HepG2 (cell line): ENCODE measurements around the gene JMJD8. TPM values are rescaled to one million over a fixed set of nuclear protein-coding genes. Genes with fewer than 3 reads are reported as not detected.
A peak's percentile ranks its signal among the peaks of the same experiment; 100 is the strongest.

Source experiments
- GPN1 ChIP-seq: sonication (generic); formaldehyde crosslinking; IDR thresholded peaks from 2 replicates; pipeline ENCODE4 v1.5.1; 2020; ENCODE audit warnings: missing genetic modification reagents, borderline replicate concordance
- LCORL ChIP-seq, 2 experiments: fragments of 450-650 bp in 1 of 2; sonication (generic) in 1 of 2; formaldehyde crosslinking in 1 of 2; IDR thresholded peaks; 2 replicates each; pipeline versions ENCODE4 v1.5.0 to v1.6.1; 2017 to 2020; ENCODE audit warnings: antibody characterized with exemption in 1 of 2, missing genetic modification reagents in 1 of 2
- MATR3 ChIP-seq: sonication (generic); formaldehyde crosslinking; IDR thresholded peaks from 2 replicates; pipeline ENCODE4 v1.4.0; 2020; ENCODE audit warnings: missing genetic modification reagents
- MLLT10 ChIP-seq: sonication (generic); formaldehyde crosslinking; IDR thresholded peaks from 2 replicates; pipeline ENCODE4 v1.4.0; 2020; ENCODE audit warnings: missing genetic modification reagents
- MXD1 ChIP-seq: sonication (generic); formaldehyde crosslinking; IDR thresholded peaks from 2 replicates; pipeline ENCODE4 v1.4.0; 2020; ENCODE audit warnings: mild to moderate bottlenecking, missing genetic modification reagents
- PAX8 ChIP-seq: sonication (generic); formaldehyde crosslinking; IDR thresholded peaks from 2 replicates; pipeline ENCODE4 v1.8.0; 2022; ENCODE audit warnings: mild to moderate bottlenecking, missing genetic modification reagents, borderline replicate concordance
- POGK ChIP-seq: sonication (generic); formaldehyde crosslinking; conservative IDR thresholded peaks from 2 replicates; pipeline ENCODE4 v1.8.0; 2022; ENCODE audit warnings: mild to moderate bottlenecking, moderate library complexity, missing genetic modification reagents
- TFE3 ChIP-seq: IDR thresholded peaks from 2 replicates; pipeline ENCODE4 v1.6.1; 2016
- ZFY ChIP-seq: sonication (generic); formaldehyde crosslinking; IDR thresholded peaks from 2 replicates; pipeline ENCODE4 v1.4.0; 2020; ENCODE audit warnings: missing genetic modification reagents
- ZNF12 ChIP-seq: sonication (generic); formaldehyde crosslinking; IDR thresholded peaks from 2 replicates; pipeline ENCODE4 v1.5.0; 2020; ENCODE audit warnings: missing genetic modification reagents
- ZNF337 ChIP-seq: sonication (generic); formaldehyde crosslinking; IDR thresholded peaks from 2 replicates; pipeline ENCODE4 v1.5.1; 2020; ENCODE audit warnings: missing genetic modification reagents, low read depth, mild to moderate bottlenecking, borderline replicate concordance
- ZNF350 ChIP-seq: sonication (generic); formaldehyde crosslinking; IDR thresholded peaks from 2 replicates; pipeline ENCODE4 v1.4.0; 2020; ENCODE audit warnings: mild to moderate bottlenecking, low read depth, missing genetic modification reagents, borderline replicate concordance
- ZNF362 ChIP-seq: sonication (generic); formaldehyde crosslinking; IDR thresholded peaks from 2 replicates; pipeline ENCODE4 v1.4.0; 2020; ENCODE audit warnings: missing genetic modification reagents, mild to moderate bottlenecking, borderline replicate concordance
- ZNF619 ChIP-seq: sonication (generic); formaldehyde crosslinking; IDR thresholded peaks from 2 replicates; pipeline ENCODE4 v1.4.0; 2020; ENCODE audit warnings: mild to moderate bottlenecking, missing genetic modification reagents
- ZNF629 ChIP-seq: sonication (generic); formaldehyde crosslinking; conservative IDR thresholded peaks from 2 replicates; pipeline ENCODE4 v1.5.0; 2020; ENCODE audit warnings: missing genetic modification reagents
- ZNF674 ChIP-seq: sonication (generic); formaldehyde crosslinking; IDR thresholded peaks from 2 replicates; pipeline ENCODE4 v1.5.0; 2020; ENCODE audit warnings: low read depth, mild to moderate bottlenecking, missing genetic modification reagents
- ZSCAN21 ChIP-seq: sonication (generic); formaldehyde crosslinking; IDR thresholded peaks from 2 replicates; pipeline ENCODE4 v1.8.0; 2022; ENCODE audit warnings: mild to moderate bottlenecking, missing genetic modification reagents, moderate library complexity, borderline replicate concordance
- polyA plus RNA-seq, 8 experiments: library from polyadenylated mRNA; depleted of rRNA in 3 of 8; stranded (reverse) in 7 of 8; unstranded in 1 of 8; fragments of >200 nt; fragmentation: Illumina TruSeq in 4 of 8; extraction: Trizol in 4 of 8; gene quantifications; 2 replicates each; pipeline versions ENCODE4 v1.2.1 to v1.2.3, GENCODE V29; 2011 to 2016; ENCODE audit warnings: low read depth in 4 of 8, missing spikeins in 1 of 8, mixed read lengths in 1 of 8; ENCODE audit not compliant: insufficient read depth in 1 of 8
- total RNA-seq, 5 experiments: library from RNA; depleted of rRNA; stranded (reverse); fragments of >200 nt; fragmentation: Illumina TruSeq; extraction: Trizol; gene quantifications; 2 replicates each; pipeline ENCODE4 v1.2.3, GENCODE V29; 2016; ENCODE audit warnings: low read depth in 1 of 5

The JMJD8 gene
- total and polyA plus RNA-seq, 2 of the 13 experiments (the other 11 are each of a cell fraction or from before 2014, with no cell fraction given): 2.6 to 11.8 TPM

GRCh38 chr16:642189-643049, 41.7 kb downstream of the JMJD8 start (continued):
- TF ChIP-seq POGK (CRISPR knock-in tag): peak; percentile 71
- TF ChIP-seq MLLT10 (CRISPR knock-in tag): no peak
- TF ChIP-seq ZSCAN21: peak; percentile 42; the same call in 1 of the 2 replicates
- TF ChIP-seq PAX8 (CRISPR knock-in tag): no peak
- TF ChIP-seq TFE3 (CRISPR knock-in tag): peak; percentile 60; the same call in 1 of the 2 replicates
- no peak for TF ChIP-seq ZNF337 (CRISPR knock-in tag)
- no peak for TF ChIP-seq LCORL (IDR thresholded peaks at IDR 0.05)
- peak; percentile 68 for TF ChIP-seq LCORL (CRISPR knock-in tag; IDR thresholded peaks at IDR 0.05)
- no peak for TF ChIP-seq MATR3 (CRISPR knock-in tag)
- TF ChIP-seq ZNF12: no peak
- TF ChIP-seq ZFY (CRISPR knock-in tag): peak; percentile 76
- no peak for TF ChIP-seq ZNF350
- TF ChIP-seq ZNF629 (CRISPR knock-in tag): no peak
- peak; percentile 79 for TF ChIP-seq MXD1 (CRISPR knock-in tag)
- TF ChIP-seq GPN1 (CRISPR knock-in tag): no peak
- no peak for TF ChIP-seq ZNF619
- no peak for TF ChIP-seq ZNF362 (CRISPR knock-in tag)
- no peak for TF ChIP-seq ZNF674 (CRISPR knock-in tag)
